Large intestine (tissue), 3 donors: ENCODE measurements around the gene IMPDH1. TPM values are rescaled to one million over a fixed set of nuclear protein-coding genes. Genes with fewer than 3 reads are reported as not detected.
A peak's percentile ranks its signal among the peaks of the same experiment; 100 is the strongest.

Experiments
- DNase-seq, 2 donors: peaks; one replicate each; pipeline versions ENCODE4 v3.0.0 to v3.0.0-alpha.2; 2013
- H3K27ac ChIP-seq: one replicate; pipeline ENCODE4 v1.5.1; 2013; ENCODE audit warnings: low read length
- H3K27me3 ChIP-seq: 2 replicates; pipeline ENCODE4 v1.6.1; 2013; ENCODE audit warnings: low read length; ENCODE audit not compliant: control insufficient read depth, insufficient read depth
- H3K36me3 ChIP-seq: 2 replicates; pipeline ENCODE4 v1.6.1; 2013; ENCODE audit warnings: low read length; ENCODE audit not compliant: control insufficient read depth, insufficient read depth
- H3K4me1 ChIP-seq: one replicate; pipeline ENCODE4 v1.6.1; 2013; ENCODE audit warnings: low read length; ENCODE audit not compliant: control insufficient read depth, insufficient read depth
- H3K4me3 ChIP-seq: one replicate; pipeline ENCODE4 v1.5.1; 2013; ENCODE audit warnings: low read length
- H3K9me3 ChIP-seq: one replicate; pipeline ENCODE4 v1.6.1; 2013; ENCODE audit warnings: mild to moderate bottlenecking, low read depth, low read length, moderate library complexity; ENCODE audit not compliant: control insufficient read depth
- WGBS: methylation state at CpG from one replicate; pipeline ENCODE4 v1.1.5; 2013; ENCODE audit warnings: low lambda C conversion rate; ENCODE audit not compliant: insufficient coverage; 5-methylcytosine and 5-hydroxymethylcytosine counted together
- polyA plus RNA-seq: library from polyadenylated mRNA; unstranded; fragments of 120-200 nt; gene quantifications from one replicate; pipeline ENCODE4 v1.2.1, GENCODE V29; 2013

The IMPDH1 gene
- polyA plus RNA-seq, 1 donor: 15.4 TPM

DNA sequence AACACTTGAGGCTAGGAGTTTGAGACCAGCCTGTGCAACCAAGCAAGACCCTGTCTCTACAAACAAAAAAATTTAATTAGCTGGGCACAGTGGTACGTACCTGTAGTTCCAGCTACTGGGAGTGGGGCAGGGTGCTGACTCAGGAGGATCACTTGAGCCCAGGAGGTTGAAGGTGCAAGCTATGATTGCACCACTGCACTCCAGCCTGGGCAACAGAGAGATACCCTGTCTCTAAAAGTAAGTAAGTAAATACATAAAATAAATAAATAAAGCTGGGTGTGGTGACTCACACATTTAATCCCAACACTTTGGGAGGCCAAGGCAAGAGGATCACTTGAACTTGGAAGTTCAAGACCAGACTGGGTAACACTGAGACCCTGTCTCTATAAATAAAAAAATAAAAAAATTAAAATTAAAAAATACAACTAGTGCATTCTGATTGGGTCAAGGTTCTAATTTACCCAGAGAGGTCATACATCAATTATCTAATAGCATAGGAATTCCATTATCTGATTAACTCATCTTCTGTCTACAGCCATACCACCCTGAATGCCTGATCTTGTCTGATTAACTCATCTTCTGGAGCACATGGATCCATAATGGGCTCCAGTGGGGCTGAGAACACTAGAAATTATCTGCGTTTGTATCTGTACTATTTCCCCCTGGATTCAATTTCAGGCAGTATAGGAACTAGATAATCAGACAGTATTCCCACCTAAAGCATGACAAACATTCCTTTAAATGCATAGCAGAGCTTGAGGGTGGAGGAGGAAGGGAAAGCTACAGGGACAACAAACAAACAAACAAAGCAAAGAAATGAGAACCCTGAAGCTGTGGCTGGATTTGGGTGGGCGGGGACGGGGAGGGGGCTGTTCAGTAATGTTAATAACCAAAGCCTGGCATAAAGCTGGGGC is 24.9 kb upstream of the IMPDH1 start:
- no peak overlapping the region for H3K27ac ChIP-seq
- 54% methylated on average over 2 of the region's 4 CpGs for WGBS
- DNase-seq: peak in 1 of 2 donors; percentile 33
- H3K36me3 ChIP-seq: no peaks in the 10 kb centered on the region
- no peak overlapping the region for H3K4me3 ChIP-seq
- no peaks in the 10 kb centered on the region for H3K9me3 ChIP-seq
- no peaks in the 10 kb centered on the region for H3K27me3 ChIP-seq
- H3K4me1 ChIP-seq: no peaks in the 10 kb centered on the region

DNA sequence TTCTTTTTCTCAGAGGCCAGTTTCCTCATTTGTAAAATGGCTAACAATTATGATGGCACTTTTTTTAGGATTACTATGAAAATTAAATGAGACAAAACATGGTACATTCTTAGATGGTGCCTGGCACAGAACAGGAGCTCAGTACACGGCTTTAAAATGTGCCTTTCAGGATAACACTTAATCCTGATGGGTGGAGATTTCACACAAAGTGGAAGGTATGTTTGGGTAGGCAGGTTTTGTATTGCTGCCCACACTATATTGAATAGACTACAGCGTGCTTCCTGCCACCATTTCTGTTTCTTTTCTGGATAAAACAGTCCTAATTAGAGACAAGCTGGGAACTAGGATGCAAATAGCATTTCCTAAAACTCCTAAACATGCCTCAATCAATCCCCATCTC is 22.0 kb upstream of the IMPDH1 start:
- no peaks in the 10 kb centered on the region for H3K27me3 ChIP-seq
- H3K27ac ChIP-seq: no peak overlapping the region
- H3K4me3 ChIP-seq: no peak overlapping the region
- no peak for DNase-seq
- no peaks in the 10 kb centered on the region for H3K36me3 ChIP-seq
- no peaks in the 10 kb centered on the region for H3K4me1 ChIP-seq
- no CpG with 5 or more reads among the region's 2 CpGs for WGBS
- H3K9me3 ChIP-seq: no peaks in the 10 kb centered on the region

DNA sequence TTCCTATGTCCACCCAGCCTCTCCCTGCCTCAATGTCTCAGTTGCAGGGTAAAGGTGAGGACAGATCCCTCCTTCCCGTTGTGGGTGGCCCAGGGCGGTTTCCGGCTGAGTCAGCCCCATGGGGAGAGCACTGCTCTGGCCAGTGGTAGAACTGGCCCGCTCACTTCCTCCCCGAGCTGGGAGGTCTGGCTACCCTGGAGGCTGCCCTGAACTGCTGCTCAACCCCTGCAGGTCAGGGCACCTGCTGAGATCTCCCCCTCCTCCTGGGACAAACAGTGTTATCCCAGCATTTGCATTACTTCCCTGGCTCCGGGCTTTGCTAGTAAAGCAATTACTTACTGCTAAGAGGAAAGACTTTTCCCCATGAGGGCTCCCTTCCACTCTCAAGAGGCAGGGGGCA is 21.4 kb upstream of the IMPDH1 start:
- no peak for DNase-seq
- no peaks in the 10 kb centered on the region for H3K9me3 ChIP-seq
- no CpG with 5 or more reads among the region's 6 CpGs for WGBS

GRCh38 chr7:128430207-128430606 is 20.4 kb upstream of the IMPDH1 start:
- no CpG with 5 or more reads among the region's 3 CpGs for WGBS
- H3K27me3 ChIP-seq: no peaks in the 10 kb centered on the region
- no peaks in the 10 kb centered on the region for H3K9me3 ChIP-seq
- H3K4me1 ChIP-seq: peaks cover 2% of the 10 kb centered on the region
- H3K27ac ChIP-seq: no peak overlapping the region
- DNase-seq: no peak
- no peaks in the 10 kb centered on the region for H3K36me3 ChIP-seq
- H3K4me3 ChIP-seq: no peak overlapping the region

More for the DNA sequence above, 21.4 kb upstream of the IMPDH1 start:
- Histone ChIP-seq H3K27ac (no peak overlapping the region), H3K4me1 (no peaks in the 10 kb centered on the region), H3K27me3 (no peaks in the 10 kb centered on the region), H3K36me3 (no peaks in the 10 kb centered on the region), H3K4me3 (no peak overlapping the region)

- no CpG with 5 or more reads among the region's 7 CpGs for WGBS
- Histone ChIP-seq H3K27me3 (no peaks in the 10 kb centered on the region), H3K4me3 (no peak overlapping the region), H3K9me3 (no peaks in the 10 kb centered on the region), H3K36me3 (no peaks in the 10 kb centered on the region), H3K27ac (no peak overlapping the region), H3K4me1 (peaks cover 2% of the 10 kb centered on the region)
- DNase-seq: peak; percentile 43 to 46
Measured at GRCh38 chr7:128427289-128427891, 17.6 kb upstream of the IMPDH1 start.

DNA sequence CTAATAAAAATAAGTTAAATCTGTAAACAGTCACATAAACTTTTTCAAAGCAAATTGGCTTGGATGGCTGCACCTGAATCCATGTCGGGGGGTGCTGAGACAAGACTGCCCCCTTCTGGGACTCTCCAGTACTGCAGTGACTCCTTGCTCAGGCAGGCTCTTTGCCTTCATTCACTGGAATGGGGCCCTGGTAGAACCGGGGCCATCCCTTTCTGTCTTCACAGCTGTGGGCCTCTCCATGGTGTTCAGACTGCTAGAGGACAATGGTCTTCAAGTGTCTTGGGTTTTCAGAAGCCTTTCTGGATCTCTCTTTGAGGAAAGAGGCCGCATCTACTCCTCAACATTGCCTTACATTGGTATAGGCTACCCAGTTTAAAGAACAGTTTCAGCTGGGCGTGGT is 16.1 kb upstream of the IMPDH1 start:
- no peak overlapping the region for H3K4me3 ChIP-seq
- no peaks in the 10 kb centered on the region for H3K27me3 ChIP-seq
- no peaks in the 10 kb centered on the region for H3K9me3 ChIP-seq
- H3K27ac ChIP-seq: no peak overlapping the region
- DNase-seq: peak; percentile 49 to 54
- no peaks in the 10 kb centered on the region for H3K36me3 ChIP-seq
- WGBS: no CpG with 5 or more reads among the region's 4 CpGs
- H3K4me1 ChIP-seq: peaks cover 5% of the 10 kb centered on the region

DNA sequence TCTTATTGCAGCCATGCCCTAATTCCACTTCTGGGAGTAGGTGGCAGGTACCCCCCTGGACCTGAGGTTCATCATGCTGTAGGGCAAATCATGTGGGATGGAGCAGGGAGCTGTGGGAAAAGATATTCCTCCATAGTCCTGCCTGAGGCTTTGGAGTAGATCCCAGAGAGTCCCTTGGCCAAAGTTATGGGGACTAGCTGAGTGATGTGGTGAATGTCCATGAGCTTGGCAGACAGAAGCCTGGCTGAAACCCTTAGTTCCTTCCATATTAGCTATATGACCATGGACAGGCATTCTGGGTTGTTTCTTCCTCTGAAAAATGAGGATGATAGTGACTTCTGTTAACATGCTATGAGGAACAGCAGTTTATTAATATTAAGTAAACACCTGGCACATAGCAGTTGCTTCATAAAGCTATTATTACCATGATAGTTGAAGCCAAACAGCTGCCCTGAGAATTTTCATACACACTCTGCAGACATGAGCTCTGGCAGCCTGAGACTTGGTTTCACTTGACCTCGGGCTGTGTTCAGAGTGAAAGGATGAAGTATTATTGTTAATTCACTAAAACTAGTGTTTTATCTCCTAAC is 15.0 kb upstream of the IMPDH1 start:
- H3K4me3 ChIP-seq: no peak overlapping the region
- no peak for DNase-seq

DNA sequence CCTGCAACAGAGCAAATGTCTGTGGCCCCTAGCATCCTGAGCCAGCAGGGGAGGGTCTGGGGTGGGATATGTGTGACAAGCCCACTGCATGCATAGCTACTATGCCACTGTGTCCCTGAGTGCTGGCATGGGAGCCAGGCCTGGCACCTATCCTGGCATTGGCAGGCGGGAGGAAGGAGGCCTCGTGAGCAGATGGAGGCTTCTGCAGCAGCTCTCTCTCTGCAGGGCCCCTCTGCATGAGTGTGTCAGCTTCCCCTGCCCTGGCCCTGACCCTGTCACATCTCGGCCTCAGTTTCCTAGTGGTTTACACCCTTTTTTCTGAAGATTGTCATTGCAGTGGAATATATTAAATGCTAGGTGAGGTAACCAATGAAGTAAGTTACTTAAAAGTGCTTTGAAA is 13.1 kb upstream of the IMPDH1 start:
- no peaks in the 10 kb centered on the region for H3K9me3 ChIP-seq
- H3K27ac ChIP-seq: no peak overlapping the region
- no peaks in the 10 kb centered on the region for H3K27me3 ChIP-seq
- no peak overlapping the region for H3K4me3 ChIP-seq
- peaks cover 5% of the 10 kb centered on the region for H3K4me1 ChIP-seq
- WGBS: no CpG with 5 or more reads among the region's 3 CpGs
- H3K36me3 ChIP-seq: no peaks in the 10 kb centered on the region
- DNase-seq: no peak

More for the DNA sequence above, 15.0 kb upstream of the IMPDH1 start:
- no peaks in the 10 kb centered on the region for H3K9me3 ChIP-seq
- H3K27ac ChIP-seq: no peak overlapping the region
- no peaks in the 10 kb centered on the region for H3K36me3 ChIP-seq
- H3K4me1 ChIP-seq: peaks cover 5% of the 10 kb centered on the region
- no CpG with 5 or more reads among the region's 1 CpG for WGBS
- no peaks in the 10 kb centered on the region for H3K27me3 ChIP-seq

- Histone ChIP-seq H3K4me3 (no peak overlapping the region), H3K9me3 (no peaks in the 10 kb centered on the region), H3K27ac (no peak overlapping the region), H3K36me3 (no peaks in the 10 kb centered on the region), H3K27me3 (no peaks in the 10 kb centered on the region), H3K4me1 (peaks cover 5% of the 10 kb centered on the region)
- no CpG with 5 or more reads among the region's 1 CpG for WGBS
- no peak for DNase-seq
Measured at GRCh38 chr7:128422037-128422436, 12.3 kb upstream of the IMPDH1 start.

DNA sequence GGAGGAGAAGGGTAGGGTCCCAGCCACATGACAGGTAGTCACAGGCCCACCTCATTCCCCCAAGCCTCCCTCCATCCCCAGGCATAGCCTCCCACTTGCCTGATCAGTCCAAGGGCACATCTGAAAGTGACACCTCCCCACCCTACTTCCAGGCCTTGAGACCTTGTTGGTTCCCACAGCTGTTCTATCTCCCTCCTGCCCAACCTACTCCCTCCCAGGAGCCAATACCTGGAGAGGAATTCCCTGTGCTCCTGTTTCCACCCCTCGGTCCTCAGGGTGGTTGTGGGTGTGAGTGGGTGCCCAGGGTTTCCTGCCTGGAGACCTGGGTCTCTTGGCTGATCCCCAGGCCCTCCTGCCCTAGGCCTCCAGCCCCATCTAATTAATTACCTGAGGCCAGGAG is 11.6 kb upstream of the IMPDH1 start:
- no peak overlapping the region for H3K4me3 ChIP-seq
- no peak overlapping the region for H3K27ac ChIP-seq
- no peaks in the 10 kb centered on the region for H3K9me3 ChIP-seq
- no peaks in the 10 kb centered on the region for H3K27me3 ChIP-seq
- DNase-seq: no peak
- peaks cover 5% of the 10 kb centered on the region for H3K4me1 ChIP-seq
- no peaks in the 10 kb centered on the region for H3K36me3 ChIP-seq
- no CpG with 5 or more reads among the region's 1 CpG for WGBS
